ENCODE data around the gene EBF3.

The EBF3 gene

GRCh38 chr10:129963641-129964501, at the start of gene EBF3:
TSS of gene EBF3 (minus strand) at chr10:129964274. CDS start at chr10:129963768, 506 bp downstream.
- DNase-seq (ENCODE audit: low read depth) = peak; percentile 50

GRCh38 chr10:130013335-130014262, 49.5 kb upstream of the EBF3 start:
- no peak for DNase-seq (ENCODE audit: low read depth)

- no peak for DNase-seq (ENCODE audit: low read depth)
Observed at GRCh38 chr10:130012129-130012528, 48.1 kb upstream of the EBF3 start.

GRCh38 chr10:130010653-130011052, 46.6 kb upstream of the EBF3 start:
- no peak for DNase-seq (ENCODE audit: low read depth)

- DNase-seq (ENCODE audit: low read depth) = no peak
Observed at GRCh38 chr10:130009228-130009627, 45.2 kb upstream of the EBF3 start.

GRCh38 chr10:130003787-130004613, 39.9 kb upstream of the EBF3 start:
- DNase-seq (ENCODE audit: low read depth) = no peak

GRCh38 chr10:130003166-130003565, 39.1 kb upstream of the EBF3 start:
- DNase-seq (ENCODE audit: low read depth) = no peak

GRCh38 chr10:130002606-130003005, 38.5 kb upstream of the EBF3 start:
- no peak for DNase-seq (ENCODE audit: low read depth)

GRCh38 chr10:130000918-130001317, 36.8 kb upstream of the EBF3 start:
- no peak for DNase-seq (ENCODE audit: low read depth)

GRCh38 chr10:129999140-129999539, 35.1 kb upstream of the EBF3 start:
- DNase-seq (ENCODE audit: low read depth) = no peak

- DNase-seq (ENCODE audit: low read depth) = peak; percentile 40
Observed at GRCh38 chr10:129993621-129994020, 29.5 kb upstream of the EBF3 start.

- no peak for DNase-seq (ENCODE audit: low read depth)
Observed at GRCh38 chr10:129992356-129992755, 28.3 kb upstream of the EBF3 start.

- DNase-seq (ENCODE audit: low read depth) = no peak
Observed at GRCh38 chr10:129982825-129983224, 18.8 kb upstream of the EBF3 start.

- DNase-seq (ENCODE audit: low read depth) = no peak
Observed at GRCh38 chr10:129978980-129979379, 14.9 kb upstream of the EBF3 start.

GRCh38 chr10:129978322-129978721, 14.2 kb upstream of the EBF3 start:
- DNase-seq (ENCODE audit: low read depth) = no peak

- DNase-seq (ENCODE audit: low read depth) = no peak
Observed at GRCh38 chr10:129977794-129978193, 13.7 kb upstream of the EBF3 start.

- no peak for DNase-seq (ENCODE audit: low read depth)
Observed at GRCh38 chr10:129973674-129974059, 9.6 kb upstream of the EBF3 start.

GRCh38 chr10:129972966-129973673, 9.0 kb upstream of the EBF3 start:
- DNase-seq (ENCODE audit: low read depth) = no peak

- no peak for DNase-seq (ENCODE audit: low read depth)
Observed at GRCh38 chr10:129972145-129972965, 8.3 kb upstream of the EBF3 start.

- peak; percentile 39 for DNase-seq (ENCODE audit: low read depth)
Observed at GRCh38 chr10:129971381-129972144, 7.5 kb upstream of the EBF3 start.
